HG02884 (cell line): ENCODE data around the gene IMMT.
"Not testable (repeated sequence)": the region's sequence is repeated elsewhere in the genome, so short reads cannot be mapped to it uniquely, and the experiment has no call there.

Experiments
- ATAC-seq: cut with Tn5 transposase; IDR thresholded peaks from one replicate; pipeline ENCODE4 v1.9.1; 2021; ENCODE audit warnings: mild to moderate bottlenecking, moderate library complexity; ENCODE audit not compliant: unreplicated experiment

Gene IMMT

GRCh38 chr2:86202336-86202692 is 7.1 kb upstream of the IMMT start:
- ATAC-seq: no peak

GRCh38 chr2:86201671-86202335 is 6.5 kb upstream of the IMMT start:
- ATAC-seq: no peak

- not testable (repeated sequence) for ATAC-seq
These were observed 5.3 kb upstream of the IMMT start for GRCh38 chr2:86200564-86200963.

- no peak for ATAC-seq
These were observed 4.5 kb upstream of the IMMT start for GRCh38 chr2:86199834-86200177.

- no peak for ATAC-seq
These were observed 636 bp upstream of the IMMT start for GRCh38 chr2:86195808-86196387.

- no peak for ATAC-seq
These were observed 559 bp downstream of the IMMT start for GRCh38 chr2:86194751-86195054.

DNA sequence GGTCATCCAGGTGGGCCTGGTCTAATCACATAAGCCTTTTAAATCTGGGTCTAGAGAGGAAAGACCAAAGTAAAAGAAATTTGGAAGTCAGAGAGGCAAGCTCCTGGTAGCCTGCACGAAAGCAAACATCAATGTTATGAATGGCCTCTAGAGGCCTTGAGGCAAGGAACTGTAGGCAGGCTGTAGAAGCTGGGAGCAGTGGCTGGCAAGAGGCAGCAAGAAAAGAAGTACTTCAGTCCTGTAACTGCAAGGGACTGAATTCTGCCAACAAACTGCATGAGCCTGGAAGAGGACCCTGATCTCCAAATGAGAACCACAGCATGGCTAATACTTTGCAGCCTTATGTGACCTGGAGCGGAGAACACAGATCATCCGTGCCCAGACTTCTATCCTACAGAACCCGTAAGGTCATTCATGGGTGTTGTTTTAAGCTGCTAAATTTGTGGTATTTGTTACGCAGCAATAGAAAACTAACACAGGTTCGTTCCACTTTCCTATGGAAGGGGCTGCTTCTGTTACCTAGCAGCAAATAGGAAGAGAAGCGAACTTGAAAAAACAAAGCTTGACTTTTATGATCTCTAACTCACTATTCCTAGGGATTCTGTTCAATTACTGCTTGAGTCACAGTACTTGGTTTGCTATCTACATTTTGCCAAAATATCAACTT is 1.2 kb downstream of the IMMT start:
- no peak for ATAC-seq

DNA sequence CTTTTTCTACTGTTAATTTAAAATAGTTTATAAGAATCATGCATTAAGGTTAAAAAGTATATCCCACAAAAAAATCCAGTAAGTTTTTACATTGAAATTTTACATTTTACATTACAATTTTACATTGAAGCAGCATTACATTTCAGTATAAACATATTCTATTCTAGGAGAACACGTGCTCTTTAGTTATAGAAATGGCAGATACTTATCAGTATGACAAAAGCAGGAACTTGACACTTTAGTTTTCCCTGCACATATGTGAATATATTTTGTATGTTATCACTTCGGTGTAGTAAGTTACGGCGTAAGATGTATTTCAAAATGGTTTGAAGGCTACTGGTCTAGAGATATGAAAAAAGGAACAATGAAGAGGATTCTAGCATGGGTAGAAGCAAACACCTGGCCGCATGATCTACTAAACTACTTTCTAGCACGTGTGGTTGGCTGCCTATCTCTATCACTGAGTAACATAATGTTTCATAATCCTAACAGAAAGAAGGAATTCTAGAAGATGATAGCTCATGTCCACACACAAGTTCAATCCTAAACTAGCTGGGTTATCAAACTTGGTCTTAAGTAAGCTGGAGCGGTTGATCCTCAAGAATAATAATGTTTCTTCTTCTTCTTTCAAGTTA is 5.4 kb downstream of the IMMT start:
- ATAC-seq: no peak

- no peak for ATAC-seq
These were observed 8.8 kb downstream of the IMMT start for GRCh38 chr2:86186431-86186830.

GRCh38 chr2:86185517-86186212 is 9.6 kb downstream of the IMMT start:
- ATAC-seq: no peak

- ATAC-seq: no peak
These were observed 18.7 kb downstream of the IMMT start for GRCh38 chr2:86176597-86176996.

DNA sequence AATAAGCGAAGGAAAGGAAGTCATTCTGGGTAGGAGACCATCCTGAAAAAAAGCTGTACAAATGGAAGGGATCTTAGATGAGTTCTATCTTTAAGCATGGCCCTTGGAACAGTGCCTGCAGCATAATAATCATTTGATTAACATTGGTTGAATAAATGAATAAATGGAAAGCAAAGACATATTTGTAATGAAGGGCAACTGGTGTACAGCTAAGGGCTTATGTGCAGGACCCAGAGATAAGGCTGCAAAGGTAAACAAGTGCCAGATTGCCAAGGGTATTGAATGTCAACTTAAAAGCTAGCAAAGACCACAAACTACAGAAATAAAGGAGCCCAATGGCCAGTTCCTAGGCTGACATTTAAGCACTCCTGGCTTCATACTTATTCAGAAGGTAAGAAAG is 19.4 kb downstream of the IMMT start:
- ATAC-seq: no peak

DNA sequence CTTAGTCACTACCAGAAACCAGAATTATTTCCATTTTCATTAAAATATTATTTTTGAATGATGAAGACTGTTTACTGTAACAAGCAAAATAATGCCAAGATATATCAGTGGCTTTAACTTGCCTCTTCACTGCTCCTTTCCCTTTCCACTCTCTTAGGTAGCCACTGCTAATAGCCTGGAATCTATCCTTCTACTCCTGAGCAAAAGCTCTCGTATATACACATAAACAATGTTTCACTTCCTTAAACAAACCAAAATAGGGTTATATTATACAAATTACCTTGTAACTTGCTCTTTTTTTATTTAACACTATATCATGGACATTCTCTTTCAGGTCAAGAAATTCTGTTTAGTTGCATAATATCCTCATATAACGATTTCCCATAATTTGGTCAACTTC is 20.8 kb downstream of the IMMT start:
- no peak for ATAC-seq

GRCh38 chr2:86172610-86173009 is 22.7 kb downstream of the IMMT start:
- ATAC-seq: no peak

DNA sequence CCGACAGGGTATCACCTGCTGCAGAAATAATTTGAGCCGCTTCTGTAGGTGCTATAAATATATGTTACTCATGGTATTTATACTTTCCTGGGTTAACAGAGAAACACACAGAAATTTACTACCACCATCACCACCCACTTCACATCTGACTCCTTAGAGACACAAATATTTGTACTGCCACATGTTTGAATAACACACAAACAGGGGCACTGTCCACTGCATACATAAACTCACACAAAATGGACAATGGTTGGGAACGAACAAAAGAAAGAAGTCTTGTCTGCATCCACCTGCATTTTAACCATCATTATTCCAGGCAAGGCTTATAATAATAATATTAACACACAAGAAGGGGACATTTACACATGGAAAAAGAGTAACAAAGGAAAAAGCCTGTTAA is 24.0 kb downstream of the IMMT start:
- ATAC-seq: no peak

DNA sequence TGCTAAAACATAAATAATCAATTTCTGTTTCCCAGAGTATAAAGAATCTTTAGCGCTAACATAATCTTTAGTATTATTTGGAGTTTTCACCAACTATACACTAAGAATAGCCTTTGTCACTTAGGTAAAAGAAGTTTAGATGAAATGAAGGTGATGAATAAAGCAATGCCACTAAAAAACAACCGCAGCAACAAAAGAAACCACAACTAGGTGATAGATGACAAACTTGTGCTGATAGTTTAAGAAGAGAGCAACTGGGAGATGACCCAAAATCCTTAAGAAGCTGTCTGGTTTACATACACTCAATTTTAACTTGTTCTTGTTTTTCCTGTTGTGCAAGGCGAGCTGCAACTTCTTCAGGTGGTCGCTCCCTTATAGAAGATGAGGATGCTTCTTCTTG is 24.8 kb downstream of the IMMT start:
- no peak for ATAC-seq

DNA sequence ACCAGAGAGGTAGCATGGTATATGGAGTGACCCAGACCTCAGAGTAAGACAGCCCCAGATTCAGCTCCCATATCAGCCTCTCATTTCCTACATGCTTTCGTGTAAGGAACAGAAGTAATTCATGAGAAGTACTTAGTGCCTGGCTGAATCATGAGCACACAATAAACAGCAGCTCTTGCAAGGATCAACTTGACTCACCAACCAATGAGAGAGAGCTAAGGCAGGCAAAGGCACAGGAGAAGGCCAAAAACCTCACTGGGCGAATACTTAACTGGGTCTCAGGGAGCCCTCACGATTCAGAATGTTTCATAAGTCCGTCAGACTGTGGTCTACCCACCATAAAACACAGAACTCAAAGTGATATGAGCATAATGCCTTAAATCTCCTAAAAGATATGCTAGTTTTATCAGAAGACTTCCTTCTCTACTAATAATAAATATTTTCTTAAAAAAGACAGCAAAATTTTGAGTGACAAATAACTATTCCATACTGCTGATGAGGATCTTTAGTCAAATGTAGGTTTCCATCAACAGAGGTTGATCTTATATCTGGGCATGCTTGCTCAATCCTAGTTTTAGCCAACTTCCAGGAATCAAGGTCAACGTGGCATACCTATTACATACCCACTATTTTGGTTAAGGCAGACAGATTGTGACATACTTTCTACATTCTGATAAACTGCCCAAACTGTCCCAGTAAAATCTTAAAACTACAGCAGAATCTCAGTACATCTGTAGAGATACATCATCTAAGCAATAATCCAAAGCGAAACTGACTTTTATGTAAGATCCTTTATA is 34.9 kb downstream of the IMMT start:
- no peak for ATAC-seq

- ATAC-seq: no peak
These were observed 37.0 kb downstream of the IMMT start for GRCh38 chr2:86158286-86158685.

DNA sequence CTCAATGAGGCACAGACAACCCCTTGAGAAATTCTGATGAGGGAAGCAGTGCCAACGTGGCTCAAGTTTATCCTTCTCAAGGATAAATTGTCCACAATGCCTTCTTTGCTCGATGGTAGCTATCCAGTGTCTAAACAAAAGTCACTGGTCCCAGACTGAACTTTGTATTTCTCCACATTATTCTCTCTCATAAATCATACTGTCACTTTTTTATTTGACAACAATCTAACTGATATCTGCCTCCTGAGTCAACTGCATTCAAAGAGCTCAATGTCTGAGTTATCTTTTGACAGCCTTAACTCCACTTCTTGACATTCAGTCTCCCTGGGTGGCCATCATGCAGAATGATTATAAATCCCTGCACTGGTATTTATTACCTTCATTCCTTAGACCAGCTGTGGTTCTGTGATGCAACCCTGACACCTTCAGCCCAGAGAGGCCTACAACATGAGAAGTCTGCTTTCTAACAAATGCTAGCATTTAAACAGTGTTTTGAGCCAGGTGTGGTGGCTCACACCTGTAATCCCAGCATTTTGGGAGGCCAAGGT is 38.2 kb downstream of the IMMT start:
- ATAC-seq: no peak

DNA sequence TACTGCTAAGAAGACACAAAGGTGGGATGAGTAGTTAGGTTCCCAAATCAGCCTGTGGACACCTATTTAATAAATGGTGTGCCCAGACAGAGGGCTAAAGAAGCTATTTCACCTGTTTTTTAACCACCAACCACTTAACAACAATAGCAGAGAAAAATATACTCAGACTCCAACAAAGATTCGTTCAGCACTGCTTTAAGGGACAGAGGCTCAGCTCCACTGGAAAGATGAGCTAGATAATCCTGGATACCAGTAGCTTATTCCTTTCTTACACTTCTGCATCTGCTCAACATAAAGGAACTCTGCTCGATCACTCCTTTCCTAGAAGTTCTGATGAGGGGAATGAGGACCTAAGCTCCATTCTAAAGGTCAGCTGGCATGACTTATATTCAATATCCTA is 44.8 kb downstream of the IMMT start:
- ATAC-seq: no peak

DNA sequence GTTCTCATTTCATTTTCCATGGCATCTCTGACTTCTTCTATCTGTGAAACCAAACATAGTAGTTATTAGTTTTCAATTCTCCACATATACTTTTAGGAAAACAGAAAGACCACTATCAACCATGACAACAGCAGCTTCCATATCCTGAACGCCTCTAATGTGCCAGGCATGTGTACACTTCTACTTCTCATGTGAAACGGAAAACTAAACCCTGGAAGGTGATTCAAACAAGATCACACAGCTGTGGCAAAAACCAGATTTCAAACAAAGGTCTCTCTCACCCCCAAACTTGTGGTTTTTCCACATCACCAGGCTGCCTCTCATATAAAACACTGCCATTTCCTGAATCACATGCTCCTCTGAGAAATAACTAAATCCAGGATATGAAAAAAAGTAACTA is 47.5 kb downstream of the IMMT start:
- ATAC-seq: no peak
